H1 (cell line): ENCODE results near the gene LMO4. TPM values are rescaled to one million over a fixed set of nuclear protein-coding genes. Genes with fewer than 3 reads are reported as not detected.

Source experiments
- GABPA ChIP-seq: IDR thresholded peaks from 2 replicates; pipeline ENCODE4 v1.6.1; 2011; ENCODE audit warnings: mild to moderate bottlenecking, low read length, moderate library complexity, borderline replicate concordance; ENCODE audit not compliant: insufficient read depth
- KDM4A ChIP-seq: IDR thresholded peaks from one replicate; pipeline ENCODE4 v1.7.1; 2012; ENCODE audit warnings: low read depth, mild to moderate bottlenecking, moderate library complexity, low read length, inconsistent platforms; ENCODE audit not compliant: severe bottlenecking
- PHF8 ChIP-seq: fragments of 200-600 bp; sonication (generic); conservative IDR thresholded peaks from 2 replicates; pipeline ENCODE4 v1.7.1; 2012; ENCODE audit warnings: low read depth, mild to moderate bottlenecking, inconsistent platforms, low read length, moderate library complexity
- SIN3A ChIP-seq, 2 experiments: IDR thresholded peaks in 1 of 2; conservative IDR thresholded peaks in 1 of 2; 2 replicates each; pipeline ENCODE4 v1.6.1; 2011 to 2012; ENCODE audit warnings: low read length in 2 of 2, improper control_type of control experiment in 1 of 2, low read depth in 1 of 2, mild to moderate bottlenecking in 1 of 2
- SP4 ChIP-seq: IDR thresholded peaks from 2 replicates; pipeline ENCODE4 v1.6.1; 2012; ENCODE audit warnings: low read length, inconsistent platforms
- polyA plus RNA-seq, 7 experiments: library from polyadenylated mRNA; depleted of rRNA in 3 of 7; stranded (reverse) in 5 of 7; unstranded in 2 of 7; fragments of >200 nt in 5 of 7; fragments of 200-250 nt in 2 of 7; gene quantifications; 1 replicate in 5 of 7; 2 replicates in 1 of 7; 4 replicates in 1 of 7; pipeline versions ENCODE4 v1.2.1 to v1.2.3, GENCODE V29; 2011 to 2013; ENCODE audit warnings: missing spikeins in 2 of 7, mixed read lengths in 2 of 7
- total RNA-seq: library from RNA; stranded (reverse); fragmentation: NEBNext Ultra II Directional; extraction: Animal tissue kit (Norgen Biotek cat#: 25700); gene quantifications from 2 replicates; pipeline ENCODE4 v1.2.1, GENCODE V29; 2021
- TF ChIP-seq, protein P1 (sequence below): IDR thresholded peaks from 2 replicates; pipeline ENCODE4 v1.6.1; 2012; ENCODE audit warnings: inconsistent platforms
- TF ChIP-seq, protein P2 (sequence below): fragments of 300-600 bp; sonication (generic); IDR thresholded peaks from 2 replicates; pipeline ENCODE4 v1.7.1; 2012; ENCODE audit warnings: low read length, moderate library complexity, mild to moderate bottlenecking, inconsistent platforms; ENCODE audit not compliant: insufficient replicate concordance

LMO4 gene
- total and polyA plus RNA-seq, 2 of the 8 experiments (the other 6 are each of a cell fraction or from before 2014, with no cell fraction given), result 71.7 to 98.7 TPM

DNA sequence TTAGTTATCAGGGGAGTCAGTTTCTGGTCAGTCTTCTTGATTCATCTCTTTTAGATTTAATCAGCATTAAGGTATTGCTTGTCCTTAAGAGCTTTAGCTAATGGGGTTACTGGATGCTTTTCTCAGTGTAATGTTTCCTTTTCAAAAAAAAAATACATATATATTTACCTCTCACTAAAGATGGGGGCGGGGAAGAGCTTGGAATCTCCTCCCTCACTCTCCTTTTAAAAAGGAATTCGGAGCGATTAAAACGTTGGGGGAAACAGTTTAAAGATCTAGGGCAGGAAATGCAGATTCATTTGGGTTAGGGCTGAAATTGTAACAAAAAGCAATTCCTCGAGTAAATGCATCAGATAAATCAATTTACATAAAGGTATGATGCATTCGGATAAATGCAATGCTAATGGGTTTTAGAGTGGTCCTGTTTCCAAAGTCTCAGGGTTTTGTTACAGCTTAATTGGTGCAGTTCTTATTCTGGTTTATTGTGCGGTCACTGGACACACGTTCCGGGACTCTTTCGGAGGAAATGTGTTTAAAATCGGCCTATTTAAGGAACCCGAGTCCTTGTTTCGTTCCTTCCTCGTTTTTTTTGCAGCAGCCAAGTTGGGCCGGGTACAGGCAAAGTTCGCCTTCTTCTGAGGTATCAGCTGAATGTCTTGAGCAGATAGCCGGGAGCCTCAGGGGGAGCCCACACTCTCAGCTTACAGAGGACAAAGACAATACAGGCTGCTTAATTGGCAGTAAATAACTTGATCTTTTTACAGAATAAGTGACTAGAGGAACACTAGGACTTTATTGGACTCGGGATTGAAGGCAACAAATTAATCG lies 1.6 kb downstream of the LMO4 start (continued):
- TF ChIP-seq SP4 (no peak), GABPA (no peak), SIN3A (conservative IDR thresholded peaks at IDR 0.05 in 1 of 2, IDR thresholded peaks at IDR 0.05 in 1 of 2; ENCODE audit: low read depth in 1 of 2, low read length in 2 of 2) (peak; percentile 31 to 79; a peak in 1 of 4 replicates), PHF8 (0 out of 2 replicates have a peak, but pooled peaks have one; percentile 32), KDM4A (no peak)
- TF ChIP-seq, protein P1, sequence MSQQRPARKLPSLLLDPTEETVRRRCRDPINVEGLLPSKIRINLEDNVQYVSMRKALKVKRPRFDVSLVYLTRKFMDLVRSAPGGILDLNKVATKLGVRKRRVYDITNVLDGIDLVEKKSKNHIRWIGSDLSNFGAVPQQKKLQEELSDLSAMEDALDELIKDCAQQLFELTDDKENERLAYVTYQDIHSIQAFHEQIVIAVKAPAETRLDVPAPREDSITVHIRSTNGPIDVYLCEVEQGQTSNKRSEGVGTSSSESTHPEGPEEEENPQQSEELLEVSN, result no peak
- TF ChIP-seq, protein P2, sequence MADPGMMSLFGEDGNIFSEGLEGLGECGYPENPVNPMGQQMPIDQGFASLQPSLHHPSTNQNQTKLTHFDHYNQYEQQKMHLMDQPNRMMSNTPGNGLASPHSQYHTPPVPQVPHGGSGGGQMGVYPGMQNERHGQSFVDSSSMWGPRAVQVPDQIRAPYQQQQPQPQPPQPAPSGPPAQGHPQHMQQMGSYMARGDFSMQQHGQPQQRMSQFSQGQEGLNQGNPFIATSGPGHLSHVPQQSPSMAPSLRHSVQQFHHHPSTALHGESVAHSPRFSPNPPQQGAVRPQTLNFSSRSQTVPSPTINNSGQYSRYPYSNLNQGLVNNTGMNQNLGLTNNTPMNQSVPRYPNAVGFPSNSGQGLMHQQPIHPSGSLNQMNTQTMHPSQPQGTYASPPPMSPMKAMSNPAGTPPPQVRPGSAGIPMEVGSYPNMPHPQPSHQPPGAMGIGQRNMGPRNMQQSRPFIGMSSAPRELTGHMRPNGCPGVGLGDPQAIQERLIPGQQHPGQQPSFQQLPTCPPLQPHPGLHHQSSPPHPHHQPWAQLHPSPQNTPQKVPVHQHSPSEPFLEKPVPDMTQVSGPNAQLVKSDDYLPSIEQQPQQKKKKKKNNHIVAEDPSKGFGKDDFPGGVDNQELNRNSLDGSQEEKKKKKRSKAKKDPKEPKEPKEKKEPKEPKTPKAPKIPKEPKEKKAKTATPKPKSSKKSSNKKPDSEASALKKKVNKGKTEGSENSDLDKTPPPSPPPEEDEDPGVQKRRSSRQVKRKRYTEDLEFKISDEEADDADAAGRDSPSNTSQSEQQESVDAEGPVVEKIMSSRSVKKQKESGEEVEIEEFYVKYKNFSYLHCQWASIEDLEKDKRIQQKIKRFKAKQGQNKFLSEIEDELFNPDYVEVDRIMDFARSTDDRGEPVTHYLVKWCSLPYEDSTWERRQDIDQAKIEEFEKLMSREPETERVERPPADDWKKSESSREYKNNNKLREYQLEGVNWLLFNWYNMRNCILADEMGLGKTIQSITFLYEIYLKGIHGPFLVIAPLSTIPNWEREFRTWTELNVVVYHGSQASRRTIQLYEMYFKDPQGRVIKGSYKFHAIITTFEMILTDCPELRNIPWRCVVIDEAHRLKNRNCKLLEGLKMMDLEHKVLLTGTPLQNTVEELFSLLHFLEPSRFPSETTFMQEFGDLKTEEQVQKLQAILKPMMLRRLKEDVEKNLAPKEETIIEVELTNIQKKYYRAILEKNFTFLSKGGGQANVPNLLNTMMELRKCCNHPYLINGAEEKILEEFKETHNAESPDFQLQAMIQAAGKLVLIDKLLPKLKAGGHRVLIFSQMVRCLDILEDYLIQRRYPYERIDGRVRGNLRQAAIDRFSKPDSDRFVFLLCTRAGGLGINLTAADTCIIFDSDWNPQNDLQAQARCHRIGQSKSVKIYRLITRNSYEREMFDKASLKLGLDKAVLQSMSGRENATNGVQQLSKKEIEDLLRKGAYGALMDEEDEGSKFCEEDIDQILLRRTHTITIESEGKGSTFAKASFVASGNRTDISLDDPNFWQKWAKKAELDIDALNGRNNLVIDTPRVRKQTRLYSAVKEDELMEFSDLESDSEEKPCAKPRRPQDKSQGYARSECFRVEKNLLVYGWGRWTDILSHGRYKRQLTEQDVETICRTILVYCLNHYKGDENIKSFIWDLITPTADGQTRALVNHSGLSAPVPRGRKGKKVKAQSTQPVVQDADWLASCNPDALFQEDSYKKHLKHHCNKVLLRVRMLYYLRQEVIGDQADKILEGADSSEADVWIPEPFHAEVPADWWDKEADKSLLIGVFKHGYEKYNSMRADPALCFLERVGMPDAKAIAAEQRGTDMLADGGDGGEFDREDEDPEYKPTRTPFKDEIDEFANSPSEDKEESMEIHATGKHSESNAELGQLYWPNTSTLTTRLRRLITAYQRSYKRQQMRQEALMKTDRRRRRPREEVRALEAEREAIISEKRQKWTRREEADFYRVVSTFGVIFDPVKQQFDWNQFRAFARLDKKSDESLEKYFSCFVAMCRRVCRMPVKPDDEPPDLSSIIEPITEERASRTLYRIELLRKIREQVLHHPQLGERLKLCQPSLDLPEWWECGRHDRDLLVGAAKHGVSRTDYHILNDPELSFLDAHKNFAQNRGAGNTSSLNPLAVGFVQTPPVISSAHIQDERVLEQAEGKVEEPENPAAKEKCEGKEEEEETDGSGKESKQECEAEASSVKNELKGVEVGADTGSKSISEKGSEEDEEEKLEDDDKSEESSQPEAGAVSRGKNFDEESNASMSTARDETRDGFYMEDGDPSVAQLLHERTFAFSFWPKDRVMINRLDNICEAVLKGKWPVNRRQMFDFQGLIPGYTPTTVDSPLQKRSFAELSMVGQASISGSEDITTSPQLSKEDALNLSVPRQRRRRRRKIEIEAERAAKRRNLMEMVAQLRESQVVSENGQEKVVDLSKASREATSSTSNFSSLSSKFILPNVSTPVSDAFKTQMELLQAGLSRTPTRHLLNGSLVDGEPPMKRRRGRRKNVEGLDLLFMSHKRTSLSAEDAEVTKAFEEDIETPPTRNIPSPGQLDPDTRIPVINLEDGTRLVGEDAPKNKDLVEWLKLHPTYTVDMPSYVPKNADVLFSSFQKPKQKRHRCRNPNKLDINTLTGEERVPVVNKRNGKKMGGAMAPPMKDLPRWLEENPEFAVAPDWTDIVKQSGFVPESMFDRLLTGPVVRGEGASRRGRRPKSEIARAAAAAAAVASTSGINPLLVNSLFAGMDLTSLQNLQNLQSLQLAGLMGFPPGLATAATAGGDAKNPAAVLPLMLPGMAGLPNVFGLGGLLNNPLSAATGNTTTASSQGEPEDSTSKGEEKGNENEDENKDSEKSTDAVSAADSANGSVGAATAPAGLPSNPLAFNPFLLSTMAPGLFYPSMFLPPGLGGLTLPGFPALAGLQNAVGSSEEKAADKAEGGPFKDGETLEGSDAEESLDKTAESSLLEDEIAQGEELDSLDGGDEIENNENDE, result no peak
